ENCODE measurements around the gene IGSF21.

IGSF21 gene

GRCh38 chr1:18305182-18305795, 197.7 kb downstream of the IGSF21 start:
- DNase-seq = no peak

DNA sequence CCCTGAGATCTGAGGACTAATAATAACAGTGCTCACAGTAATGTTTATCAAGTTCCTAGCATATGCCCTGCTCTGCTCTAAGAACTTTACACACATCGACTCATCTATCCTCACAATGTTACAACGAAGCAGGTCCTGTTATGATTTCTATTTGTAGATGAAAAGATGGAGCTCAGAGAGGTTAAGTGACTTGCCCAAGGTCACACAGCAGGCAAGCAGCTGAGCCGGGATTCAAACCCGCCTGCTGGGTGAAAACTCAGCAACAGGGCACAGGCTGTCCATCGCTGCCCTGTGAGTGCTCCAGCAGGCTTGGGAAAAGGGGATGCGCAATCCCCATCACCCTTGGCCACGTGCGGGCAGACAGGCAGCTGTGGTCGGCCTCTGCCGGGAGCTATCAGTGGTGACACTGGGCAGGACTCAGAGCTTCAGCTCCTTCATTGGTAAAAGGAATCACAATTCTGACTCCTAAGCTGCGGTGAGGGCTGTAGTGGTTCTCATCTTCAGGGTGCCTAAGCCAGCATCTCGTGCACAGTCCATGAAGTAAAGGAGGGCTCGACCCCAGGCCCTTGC, 199.8 kb downstream of the IGSF21 start:
- no peak for DNase-seq

DNA sequence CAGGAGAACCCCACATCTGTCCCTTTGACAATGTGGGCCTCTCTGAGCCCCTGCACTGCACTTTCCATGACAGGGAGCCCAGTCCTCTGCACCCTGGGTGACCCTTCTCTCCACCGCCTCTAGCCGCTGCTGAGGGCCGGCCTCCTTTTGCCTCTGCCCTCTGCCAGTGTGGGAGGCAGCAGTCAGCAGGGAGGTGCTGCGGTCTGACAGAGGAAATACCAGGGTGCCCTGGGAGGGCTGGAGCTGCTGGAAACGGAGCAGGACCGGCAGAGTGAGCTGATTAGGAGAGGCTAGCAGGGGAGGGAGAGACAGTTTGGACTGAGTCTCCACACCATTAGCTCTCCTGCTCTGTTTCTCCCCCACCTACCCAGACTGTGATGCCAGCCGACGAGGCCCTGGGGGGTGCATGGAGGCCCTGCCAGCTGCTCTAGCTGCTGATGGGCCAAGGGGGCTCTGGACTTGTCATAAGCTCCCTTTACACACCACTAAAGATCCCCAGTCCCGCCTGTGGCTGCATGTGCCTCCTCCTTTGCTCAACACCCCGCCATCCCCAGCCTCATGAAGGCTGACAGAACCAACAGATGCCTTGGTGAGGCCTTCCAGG, 202.1 kb downstream of the IGSF21 start:
- no peak for DNase-seq

GRCh38 chr1:18312961-18313360, 205.4 kb downstream of the IGSF21 start:
- no peak for DNase-seq

DNA sequence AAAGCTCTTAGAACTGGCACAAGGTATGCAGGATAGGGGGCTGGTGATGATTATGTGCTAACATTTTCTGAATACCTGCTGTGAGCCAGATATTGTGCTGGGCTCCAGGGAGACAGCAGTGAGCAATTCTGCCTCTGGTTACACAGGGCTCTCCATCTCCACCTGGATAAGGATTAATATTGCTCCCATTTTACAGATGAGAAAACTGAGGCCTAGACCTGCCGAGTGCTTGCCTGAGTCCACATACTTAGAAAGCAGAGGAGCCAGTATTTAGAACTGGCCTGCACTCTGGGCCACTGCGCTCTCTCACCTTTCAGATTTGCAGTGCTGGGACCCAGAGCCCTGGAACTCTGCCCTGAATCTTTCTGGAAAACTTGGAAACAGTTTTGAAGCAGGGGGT, 205.9 kb downstream of the IGSF21 start:
- DNase-seq = no peak

DNA sequence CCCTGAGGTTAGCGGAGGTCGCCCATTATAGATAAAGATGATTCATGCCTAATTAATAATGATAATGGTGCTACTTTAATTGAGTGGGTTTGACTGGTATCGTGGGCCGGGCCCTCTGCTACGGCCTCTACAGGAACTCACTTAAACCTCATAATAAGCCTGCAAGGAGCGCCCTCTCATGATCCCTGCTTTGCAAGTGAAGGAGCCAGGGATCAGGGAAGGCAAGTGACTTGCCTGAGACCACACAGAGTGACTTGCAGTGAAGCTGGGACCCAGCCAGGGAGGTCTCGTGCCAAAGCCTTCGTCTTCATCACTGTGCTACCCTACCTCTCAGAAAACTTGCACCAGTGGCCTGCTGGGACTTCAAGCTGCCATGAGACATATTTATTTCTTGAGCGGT, 206.8 kb downstream of the IGSF21 start:
- DNase-seq = no peak

DNA sequence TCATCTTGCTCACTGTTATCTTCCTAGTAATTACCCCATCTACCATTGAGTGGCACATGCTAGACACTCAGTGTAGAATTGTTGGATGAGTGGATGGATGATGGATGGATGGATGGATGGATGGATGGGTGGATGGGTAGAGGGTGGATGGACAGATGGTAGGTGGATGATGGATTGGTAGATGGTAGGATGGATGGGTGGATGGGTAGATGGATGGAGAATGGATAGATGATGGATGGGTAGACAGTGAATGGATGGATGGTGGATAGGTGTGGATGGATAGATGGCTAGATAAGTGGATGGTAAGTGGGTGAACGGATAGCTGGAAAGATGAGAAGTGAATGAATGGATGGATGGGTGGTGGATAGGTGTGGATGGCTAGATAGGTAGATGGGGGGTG, 207.9 kb downstream of the IGSF21 start:
- no peak for DNase-seq

GRCh38 chr1:18316764-18317163, 209.2 kb downstream of the IGSF21 start:
- DNase-seq = no peak

DNA sequence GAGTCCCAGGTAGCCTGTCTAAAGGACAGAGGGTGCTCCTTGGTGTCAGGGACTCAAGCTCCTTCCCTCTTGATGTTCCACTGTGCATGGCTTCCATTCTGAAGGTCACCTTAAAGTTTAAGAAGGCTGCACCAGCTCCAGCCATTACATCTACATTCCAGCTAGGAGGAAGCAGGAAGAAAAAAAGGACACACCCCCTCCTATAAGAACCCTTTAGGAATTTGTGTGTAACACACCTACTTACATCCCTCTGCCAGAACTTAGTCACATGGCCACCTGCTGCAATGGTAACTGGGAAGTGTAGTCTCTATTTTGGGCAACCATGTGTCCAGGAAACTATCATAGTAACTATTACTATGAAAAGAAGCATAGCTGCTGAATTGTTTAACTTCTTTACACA, 211.5 kb downstream of the IGSF21 start:
- no peak for DNase-seq

- DNase-seq = no peak
These were observed 212.5 kb downstream of the IGSF21 start for GRCh38 chr1:18320051-18320450.

DNA sequence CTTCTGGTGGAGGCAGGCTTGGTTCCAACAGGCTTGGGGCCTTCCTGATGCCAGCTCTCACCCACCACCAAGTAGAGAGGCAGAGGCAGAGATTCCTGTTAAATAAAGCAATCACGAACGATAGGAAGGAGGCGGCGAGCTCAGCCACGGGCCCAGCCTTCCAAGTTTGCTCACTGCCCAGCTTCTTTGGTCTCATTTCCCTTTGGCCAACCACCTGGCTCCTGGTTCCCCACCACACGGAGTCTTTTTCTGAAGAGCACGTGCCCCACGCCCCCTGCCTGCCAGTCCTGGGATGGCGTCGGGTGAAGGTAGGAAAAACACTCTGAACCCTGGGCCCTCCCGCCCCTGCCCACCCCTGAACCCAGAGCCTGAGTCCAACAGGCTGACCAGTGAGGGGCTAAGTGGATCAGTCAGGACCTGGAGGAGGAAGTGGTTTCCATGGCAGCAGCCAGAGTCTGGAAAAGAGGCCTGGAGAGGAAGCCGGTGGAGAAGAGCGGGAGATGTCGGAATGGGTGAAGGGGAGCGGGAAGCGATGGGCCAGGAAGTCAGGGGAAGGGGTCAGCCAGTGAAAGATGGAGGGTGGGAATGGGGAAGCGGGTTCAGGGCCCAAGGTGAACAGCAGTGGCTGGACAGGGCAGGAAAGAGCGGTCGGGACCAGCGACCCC, 214.9 kb downstream of the IGSF21 start:
- DNase-seq = no peak

DNA sequence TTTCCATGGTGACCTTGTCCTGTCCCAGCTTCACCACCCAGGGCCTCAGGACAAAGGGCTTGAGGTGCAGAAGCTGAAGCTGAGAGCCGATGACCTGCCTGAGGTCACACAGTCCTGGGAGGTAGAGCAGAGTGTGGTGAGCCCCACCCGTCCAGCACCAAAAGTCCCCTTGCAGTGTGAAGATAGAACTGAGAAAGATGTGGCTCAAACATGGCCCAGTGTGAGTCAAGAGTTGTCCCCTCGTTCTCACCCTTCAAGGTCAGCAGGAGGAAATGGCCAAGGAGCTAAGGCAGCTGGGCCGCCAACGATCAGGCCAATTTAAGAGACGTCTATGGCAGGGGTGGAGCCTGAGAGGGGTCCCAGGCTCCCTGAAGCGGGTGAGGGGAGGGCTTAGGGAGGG, 215.7 kb downstream of the IGSF21 start:
- no peak for DNase-seq

DNA sequence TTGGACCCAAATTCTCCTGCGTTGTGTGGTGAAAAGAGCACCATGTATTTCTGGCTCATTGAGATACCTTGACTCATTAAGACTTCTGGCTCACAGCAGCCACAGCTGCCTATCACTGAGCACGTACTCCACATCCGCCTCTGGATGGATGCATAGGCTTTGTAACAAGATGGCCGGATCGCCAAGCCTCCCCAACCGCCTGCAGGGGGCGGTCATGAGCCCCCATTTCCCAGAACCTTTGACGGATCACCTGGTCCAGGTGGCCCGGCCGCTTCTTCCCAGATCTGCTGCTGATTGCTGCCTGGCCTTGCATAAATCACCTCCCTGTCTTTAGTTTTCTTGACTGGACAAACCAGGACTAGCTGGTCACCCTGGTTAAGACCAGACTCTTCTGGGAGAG, 216.6 kb downstream of the IGSF21 start:
- DNase-seq = no peak

GRCh38 chr1:18325136-18325535, 217.5 kb downstream of the IGSF21 start:
- no peak for DNase-seq

GRCh38 chr1:18326211-18326897, 218.8 kb downstream of the IGSF21 start:
- peak; percentile 32 for DNase-seq

GRCh38 chr1:18327650-18328049, 220.1 kb downstream of the IGSF21 start:
- no peak for DNase-seq

DNA sequence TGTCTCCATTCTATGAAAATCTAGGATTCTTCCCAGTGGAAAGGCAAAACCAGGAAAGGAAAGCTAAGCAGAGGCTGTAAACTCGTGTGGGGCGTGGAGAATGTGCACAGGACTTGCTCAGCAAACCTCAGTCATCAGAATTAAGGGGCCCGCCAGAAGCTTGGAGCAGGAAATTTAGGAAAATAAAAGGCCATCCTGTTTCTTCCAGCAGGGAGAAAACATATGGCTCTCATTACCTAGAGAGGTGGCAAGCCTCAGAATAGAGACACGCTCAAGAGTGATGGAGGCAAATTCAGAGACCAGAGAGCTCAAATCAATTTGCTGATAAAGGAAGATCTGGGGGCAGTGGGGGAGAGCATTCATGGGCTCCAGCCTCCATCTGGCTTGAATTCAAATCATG, 221.2 kb downstream of the IGSF21 start:
- no peak for DNase-seq

DNA sequence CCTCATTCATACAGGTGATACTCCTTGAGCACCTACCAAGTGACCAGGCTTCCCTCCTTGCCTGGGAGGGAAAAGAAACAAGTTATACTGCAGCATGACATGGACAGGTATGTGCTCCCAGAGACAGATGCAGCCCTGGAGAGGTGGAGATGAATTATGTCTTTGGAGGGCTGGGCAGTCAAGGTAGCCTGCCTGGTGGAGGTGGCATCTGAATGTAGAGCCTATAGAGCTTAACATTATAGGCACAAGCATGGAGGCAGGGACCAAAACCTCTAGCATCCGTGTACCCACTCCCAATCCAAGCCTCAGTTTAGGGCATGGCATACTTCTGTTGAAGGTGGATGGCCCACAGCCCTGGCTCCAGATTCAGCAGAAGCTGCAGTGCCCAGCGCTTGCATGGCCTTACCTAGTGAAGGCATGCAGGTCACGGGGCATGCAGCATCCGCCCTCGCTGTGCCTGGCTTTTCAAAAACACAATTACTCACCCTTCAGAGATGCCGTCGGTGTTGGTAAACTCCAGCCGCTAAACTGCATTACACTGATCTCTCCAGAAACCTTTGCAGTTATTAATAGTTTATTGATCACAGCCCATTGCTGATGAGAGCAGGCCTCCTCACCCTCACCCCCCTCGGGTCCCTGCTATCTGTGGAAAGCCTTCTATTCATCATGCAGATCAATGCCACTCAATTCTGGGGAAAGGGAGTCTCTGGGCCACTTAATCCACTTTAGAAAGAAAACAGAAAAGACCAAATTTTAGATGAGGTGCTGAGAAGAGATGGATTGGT, 222.1 kb downstream of the IGSF21 start:
- DNase-seq = no peak

DNA sequence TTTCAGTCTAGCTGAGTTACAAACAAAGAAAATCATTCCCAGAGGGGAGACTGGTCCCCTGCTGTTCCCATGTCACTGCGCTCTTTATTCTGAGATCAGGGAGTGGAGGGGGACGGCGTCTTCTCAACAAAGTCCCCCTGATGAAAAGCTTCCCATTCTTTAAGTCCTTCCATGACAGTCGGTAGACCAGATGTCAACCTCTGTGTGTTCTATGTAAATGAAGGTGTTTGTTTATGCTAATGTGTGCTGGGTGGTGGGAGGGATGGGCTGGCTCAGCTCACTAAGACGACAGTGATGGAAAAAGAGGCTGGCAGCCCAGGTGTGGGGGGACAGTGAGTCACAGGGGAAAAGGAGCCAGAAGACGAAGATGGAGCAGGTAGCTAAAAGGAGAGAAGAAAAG, 225.0 kb downstream of the IGSF21 start:
- DNase-seq = no peak

GRCh38 chr1:18333220-18333619, 225.6 kb downstream of the IGSF21 start:
- no peak for DNase-seq

DNA sequence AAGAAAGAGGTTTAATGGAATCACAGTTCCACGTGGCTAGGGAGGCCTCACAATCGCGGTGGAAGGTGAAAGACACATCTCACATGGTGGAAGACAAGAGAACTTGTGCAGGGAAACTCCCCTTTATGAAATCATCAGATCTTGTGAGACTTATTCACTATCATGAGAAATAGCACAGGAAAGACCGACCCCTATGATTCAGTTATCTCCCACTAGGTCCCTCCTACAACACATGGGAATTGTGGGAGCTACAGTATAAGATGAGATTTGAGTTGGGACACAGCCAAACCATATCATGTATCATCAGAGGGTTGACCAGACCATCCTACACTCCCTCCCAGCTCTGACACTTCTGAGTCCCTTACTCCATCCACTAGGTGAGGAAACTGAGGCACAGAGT, 229.2 kb downstream of the IGSF21 start:
- no peak for DNase-seq

GRCh38 chr1:18337757-18338156, 230.2 kb downstream of the IGSF21 start:
- DNase-seq = no peak

GRCh38 chr1:18339161-18339560, 231.6 kb downstream of the IGSF21 start:
- no peak for DNase-seq
